Mesothelial cell of epicardium (in vitro differentiated cells): ENCODE results near the gene SLC36A3. TPM values are rescaled to one million over a fixed set of nuclear protein-coding genes. Genes with fewer than 3 reads are reported as not detected.

Experiments
- DNase-seq, 2 experiments: peaks; one replicate each; pipeline ENCODE4 v3.0.0; 2021; ENCODE audit warnings: low spot score in 2 of 2; ENCODE audit not compliant: unreplicated experiment in 2 of 2
- H3K27ac Mint-ChIP-seq: 2 replicates; pipeline ENCODE4 v1.8.0; 2021; ENCODE audit warnings: mixed read lengths
- H3K27me3 Mint-ChIP-seq: 2 replicates; pipeline ENCODE4 v1.8.0; 2021; ENCODE audit warnings: low read depth, mixed read lengths
- H3K36me3 Mint-ChIP-seq: 2 replicates; pipeline ENCODE4 v1.8.0; 2021; ENCODE audit warnings: mixed read lengths
- H3K4me1 Mint-ChIP-seq: 2 replicates; pipeline ENCODE4 v1.8.0; 2021; ENCODE audit warnings: mixed read lengths
- H3K4me3 Mint-ChIP-seq: 2 replicates; pipeline ENCODE4 v1.8.0; 2021; ENCODE audit warnings: mild to moderate bottlenecking, moderate library complexity, mixed read lengths
- H3K9me3 Mint-ChIP-seq: 2 replicates; pipeline ENCODE4 v1.8.0; 2021; ENCODE audit warnings: mixed read lengths
- CTCF ChIP-seq: fragments of 200-600 bp; sonication (generic); IDR thresholded peaks from one replicate; pipeline ENCODE4 v1.5.0; 2021; ENCODE audit warnings: antibody characterized with exemption; ENCODE audit not compliant: unreplicated experiment
- total RNA-seq: library from RNA; stranded (reverse); gene quantifications from 3 replicates; pipeline ENCODE4 v1.2.1, GENCODE V29; 2021

Gene SLC36A3
- total RNA-seq, 1 donor from 2014 or later = not detected

- Mint-ChIP-seq H3K27ac (no peak overlapping the region), H3K4me1 (peaks cover 7% of the 10 kb centered on the region), H3K4me3 (no peak overlapping the region), H3K36me3 (no peaks in the 10 kb centered on the region), H3K9me3 (no peaks in the 10 kb centered on the region), H3K27me3 (peaks cover 52% of the 10 kb centered on the region)
- DNase-seq = no peak
- TF ChIP-seq CTCF = no peak
Observed at GRCh38 chr5:151345187-151345807, 41.7 kb upstream of the SLC36A3 start.

GRCh38 chr5:151344088-151344487 is 40.5 kb upstream of the SLC36A3 start:
- H3K27me3 Mint-ChIP-seq = peaks cover 58% of the 10 kb centered on the region
- no peaks in the 10 kb centered on the region for H3K36me3 Mint-ChIP-seq
- peaks cover 7% of the 10 kb centered on the region for H3K4me1 Mint-ChIP-seq
- no peak for TF ChIP-seq CTCF
- DNase-seq = no peak
- H3K27ac Mint-ChIP-seq = no peak overlapping the region
- no peaks in the 10 kb centered on the region for H3K9me3 Mint-ChIP-seq
- H3K4me3 Mint-ChIP-seq = no peak overlapping the region

- peaks cover 59% of the 10 kb centered on the region for H3K27me3 Mint-ChIP-seq
- no peak for TF ChIP-seq CTCF
- H3K4me3 Mint-ChIP-seq = no peak overlapping the region
- H3K27ac Mint-ChIP-seq = no peak overlapping the region
- H3K36me3 Mint-ChIP-seq = no peaks in the 10 kb centered on the region
- no peak for DNase-seq
- no peaks in the 10 kb centered on the region for H3K9me3 Mint-ChIP-seq
- no peaks in the 10 kb centered on the region for H3K4me1 Mint-ChIP-seq
Observed at GRCh38 chr5:151340004-151340403, 36.4 kb upstream of the SLC36A3 start.

- Mint-ChIP-seq H3K27me3 (peaks cover 48% of the 10 kb centered on the region), H3K9me3 (no peaks in the 10 kb centered on the region), H3K36me3 (no peaks in the 10 kb centered on the region), H3K4me1 (no peaks in the 10 kb centered on the region), H3K27ac (no peak overlapping the region), H3K4me3 (no peak overlapping the region)
- TF ChIP-seq CTCF = no peak
- DNase-seq = no peak
Observed at GRCh38 chr5:151338734-151339133, 35.2 kb upstream of the SLC36A3 start.

- no peaks in the 10 kb centered on the region for H3K4me1 Mint-ChIP-seq
- H3K27ac Mint-ChIP-seq = no peak overlapping the region
- H3K4me3 Mint-ChIP-seq = no peak overlapping the region
- H3K27me3 Mint-ChIP-seq = peaks cover 1% of the 10 kb centered on the region
- TF ChIP-seq CTCF = no peak
- no peak for DNase-seq
- H3K36me3 Mint-ChIP-seq = no peaks in the 10 kb centered on the region
- no peaks in the 10 kb centered on the region for H3K9me3 Mint-ChIP-seq
Observed at GRCh38 chr5:151332857-151333256, 29.3 kb upstream of the SLC36A3 start.

- no peaks in the 10 kb centered on the region for H3K9me3 Mint-ChIP-seq
- no peaks in the 10 kb centered on the region for H3K36me3 Mint-ChIP-seq
- peaks cover 4% of the 10 kb centered on the region for H3K4me1 Mint-ChIP-seq
Observed at GRCh38 chr5:151328734-151329133, 25.2 kb upstream of the SLC36A3 start.

More at GRCh38 chr5:151328734-151329133, 25.2 kb upstream of the SLC36A3 start:
- no peak overlapping the region for H3K4me3 Mint-ChIP-seq
- TF ChIP-seq CTCF = no peak
- DNase-seq = no peak
- H3K27ac Mint-ChIP-seq = no peak overlapping the region
- peaks cover 2% of the 10 kb centered on the region for H3K27me3 Mint-ChIP-seq
